OCI-LY3 (cell line): ENCODE measurements around the gene PLBD2.

Source experiments
- H2AFZ ChIP-seq: fragments of 200-600, 300-600 bp; shearing (Covaris generic); 2 replicates; pipeline ENCODE4 v1.6.0; 2014; ENCODE audit warnings: antibody characterized with exemption, low read depth, low read length
- H3K27ac ChIP-seq: fragments of 200-600, 300-600 bp; sonication (generic); 2 replicates; pipeline ENCODE4 v1.5.1; 2014; ENCODE audit warnings: mild to moderate bottlenecking, low read length, moderate library complexity, mixed read lengths
- H3K27me3 ChIP-seq: fragments of 200-600, 300-600 bp; sonication (generic); 2 replicates; pipeline ENCODE4 v1.6.1; 2014; ENCODE audit warnings: low read depth, low read length, mixed read lengths
- H3K36me3 ChIP-seq: fragments of 200-600, 300-600 bp; sonication (generic); replicated peaks from 2 replicates; pipeline ENCODE3; 2014; ENCODE audit warnings: low read depth, low read length, mixed read lengths
- H3K4me1 ChIP-seq: fragments of 300-600, 200-600 bp; sonication (generic); 2 replicates; pipeline ENCODE4 v1.6.1; 2014; ENCODE audit warnings: low read length, mixed read lengths
- H3K4me2 ChIP-seq: fragments of 200-600, 300-600 bp; sonication (generic); 2 replicates; pipeline ENCODE4 v1.6.1; 2014; ENCODE audit warnings: low read length, mixed read lengths
- H3K4me3 ChIP-seq: fragments of 300-600, 200-600 bp; sonication (generic); 2 replicates; pipeline ENCODE4 v1.5.1; 2014; ENCODE audit warnings: antibody characterized with exemption, mild to moderate bottlenecking, low read length, moderate library complexity
- H3K79me2 ChIP-seq: fragments of 300-600, 200-600 bp; shearing (Covaris generic); 2 replicates; pipeline ENCODE4 v1.6.1; 2014; ENCODE audit warnings: mild to moderate bottlenecking, low read length, mixed read lengths
- H3K9ac ChIP-seq: fragments of 300-600, 200-600 bp; shearing (Covaris generic); 2 replicates; pipeline ENCODE4 v1.6.0; 2014; ENCODE audit warnings: mild to moderate bottlenecking, low read length, moderate library complexity
- H3K9me3 ChIP-seq: fragments of 200-600, 300-600 bp; shearing (Covaris generic); 2 replicates; pipeline ENCODE4 v1.6.1; 2014; ENCODE audit warnings: low read length, mixed read lengths; ENCODE audit not compliant: insufficient read depth
- H4K20me1 ChIP-seq: fragments of 200-600, 300-600 bp; sonication (generic); 2 replicates; pipeline ENCODE4 v1.6.1; 2016; ENCODE audit warnings: low read length, mixed read lengths; ENCODE audit not compliant: insufficient read depth
- EZH2phosphoT487 ChIP-seq: fragments of 200-600 bp; shearing (Covaris generic); IDR thresholded peaks from 2 replicates; pipeline ENCODE4 v1.6.1; 2018; ENCODE audit warnings: antibody characterized with exemption, mixed run types, low read depth
- TF ChIP-seq, protein P1 (sequence below): fragments of 200-600, 300-600 bp; sonication (generic); IDR thresholded peaks from 2 replicates; pipeline ENCODE4 v1.5.1; 2014; ENCODE audit warnings: antibody characterized with exemption, low read length, low read depth

PLBD2 gene

DNA sequence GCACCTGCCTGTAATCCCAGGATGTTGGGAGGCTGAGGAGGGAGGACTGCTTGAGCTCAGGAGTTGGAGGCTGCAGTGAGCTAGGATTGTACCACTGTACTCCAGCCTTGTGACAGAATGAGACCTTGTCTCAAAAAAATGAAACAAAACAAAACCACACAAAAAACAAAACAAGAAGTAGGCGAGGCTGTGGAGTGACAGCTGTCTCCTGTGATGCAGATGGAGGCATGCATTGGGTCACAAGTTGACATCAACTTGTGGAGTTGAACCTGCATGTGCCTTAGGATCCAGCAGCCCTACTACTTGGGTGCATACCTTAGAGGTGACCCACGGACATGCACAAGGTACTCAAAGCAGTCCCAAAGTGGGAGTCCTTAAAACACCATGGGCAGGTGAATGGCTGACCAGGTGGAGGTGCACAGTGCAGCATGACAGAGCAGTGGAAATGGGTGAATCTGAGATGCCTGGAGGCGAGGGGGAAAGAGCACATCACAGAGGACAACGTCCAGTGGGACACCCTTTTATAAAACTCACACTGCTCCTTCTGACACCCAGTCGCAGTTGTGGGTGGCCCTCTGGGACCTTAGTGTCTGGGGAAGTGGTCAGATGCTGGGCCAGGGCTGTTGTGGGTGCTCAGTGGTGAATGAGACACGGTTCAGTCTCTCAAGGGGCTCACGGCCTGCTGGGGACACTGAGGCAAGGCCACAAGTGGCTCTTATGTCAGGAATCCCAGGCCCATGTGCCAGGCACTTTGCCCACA lies 12.7 kb downstream of the PLBD2 start:
- Histone ChIP-seq H3K9ac (no peak overlapping the region), H3K36me3 (no peaks in the 10 kb centered on the region), H3K4me1 (no peaks in the 10 kb centered on the region), H3K4me3 (no peak overlapping the region), H3K27me3 (no peaks in the 10 kb centered on the region), H4K20me1 (no peaks in the 10 kb centered on the region), H2AFZ (no peak overlapping the region), H3K9me3 (no peaks in the 10 kb centered on the region), H3K27ac (no peak overlapping the region), H3K4me2 (no peak overlapping the region), H3K79me2 (no peaks in the 10 kb centered on the region)
- no peak for TF ChIP-seq EZH2phosphoT487
- TF ChIP-seq, protein P1, sequence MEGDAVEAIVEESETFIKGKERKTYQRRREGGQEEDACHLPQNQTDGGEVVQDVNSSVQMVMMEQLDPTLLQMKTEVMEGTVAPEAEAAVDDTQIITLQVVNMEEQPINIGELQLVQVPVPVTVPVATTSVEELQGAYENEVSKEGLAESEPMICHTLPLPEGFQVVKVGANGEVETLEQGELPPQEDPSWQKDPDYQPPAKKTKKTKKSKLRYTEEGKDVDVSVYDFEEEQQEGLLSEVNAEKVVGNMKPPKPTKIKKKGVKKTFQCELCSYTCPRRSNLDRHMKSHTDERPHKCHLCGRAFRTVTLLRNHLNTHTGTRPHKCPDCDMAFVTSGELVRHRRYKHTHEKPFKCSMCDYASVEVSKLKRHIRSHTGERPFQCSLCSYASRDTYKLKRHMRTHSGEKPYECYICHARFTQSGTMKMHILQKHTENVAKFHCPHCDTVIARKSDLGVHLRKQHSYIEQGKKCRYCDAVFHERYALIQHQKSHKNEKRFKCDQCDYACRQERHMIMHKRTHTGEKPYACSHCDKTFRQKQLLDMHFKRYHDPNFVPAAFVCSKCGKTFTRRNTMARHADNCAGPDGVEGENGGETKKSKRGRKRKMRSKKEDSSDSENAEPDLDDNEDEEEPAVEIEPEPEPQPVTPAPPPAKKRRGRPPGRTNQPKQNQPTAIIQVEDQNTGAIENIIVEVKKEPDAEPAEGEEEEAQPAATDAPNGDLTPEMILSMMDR: no peak

- Histone ChIP-seq H4K20me1 (no peaks in the 10 kb centered on the region), H3K9ac (no peak overlapping the region), H3K4me2 (no peak overlapping the region), H3K4me1 (no peaks in the 10 kb centered on the region), H3K36me3 (no peaks in the 10 kb centered on the region), H3K4me3 (no peak overlapping the region), H3K79me2 (no peaks in the 10 kb centered on the region), H3K9me3 (no peaks in the 10 kb centered on the region), H2AFZ (no peak overlapping the region), H3K27me3 (no peaks in the 10 kb centered on the region), H3K27ac (no peak overlapping the region)
- TF ChIP-seq, protein P1: no peak
- no peak for TF ChIP-seq EZH2phosphoT487
Measured at GRCh38 chr12:113371808-113372207, 13.4 kb downstream of the PLBD2 start.

DNA sequence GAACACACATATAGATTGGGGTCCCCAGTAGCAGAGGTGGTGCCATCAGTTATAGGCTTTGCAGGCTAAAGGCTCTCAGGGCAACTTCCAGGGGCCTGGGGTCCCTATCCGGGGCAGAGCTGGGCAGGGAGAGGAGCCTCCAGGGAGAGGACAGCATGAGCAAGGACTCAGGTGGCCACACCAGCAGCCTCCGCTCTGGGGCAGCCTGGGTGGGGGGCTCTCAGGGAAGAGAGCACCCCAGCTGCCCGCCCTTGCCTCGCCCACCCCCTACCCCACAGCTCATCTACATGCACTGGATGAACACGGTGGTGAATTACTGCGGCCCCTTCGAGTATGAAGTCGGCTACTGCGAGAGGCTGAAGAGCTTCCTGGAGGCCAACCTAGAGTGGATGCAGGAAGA lies 14.0 kb downstream of the PLBD2 start:
- H3K27me3 ChIP-seq: no peaks in the 10 kb centered on the region
- no peak overlapping the region for H3K4me3 ChIP-seq
- no peaks in the 10 kb centered on the region for H3K9me3 ChIP-seq
- no peaks in the 10 kb centered on the region for H3K4me1 ChIP-seq
- no peaks in the 10 kb centered on the region for H3K79me2 ChIP-seq
- TF ChIP-seq, protein P1: no peak
- TF ChIP-seq EZH2phosphoT487: no peak
- H3K36me3 ChIP-seq: no peaks in the 10 kb centered on the region
- H4K20me1 ChIP-seq: no peaks in the 10 kb centered on the region
- H3K9ac ChIP-seq: no peak overlapping the region
- no peak overlapping the region for H2AFZ ChIP-seq
- H3K27ac ChIP-seq: no peak overlapping the region
- no peak overlapping the region for H3K4me2 ChIP-seq

GRCh38 chr12:113373440-113373839 lies 15.1 kb downstream of the PLBD2 start:
- H3K79me2 ChIP-seq: no peaks in the 10 kb centered on the region
- peaks cover 4% of the 10 kb centered on the region for H3K36me3 ChIP-seq
- H2AFZ ChIP-seq: no peak overlapping the region
- TF ChIP-seq, protein P1: no peak
- TF ChIP-seq EZH2phosphoT487: no peak
- no peaks in the 10 kb centered on the region for H3K4me1 ChIP-seq
- no peaks in the 10 kb centered on the region for H3K9me3 ChIP-seq
- no peak overlapping the region for H3K27ac ChIP-seq
- H3K4me2 ChIP-seq: no peak overlapping the region
- H3K9ac ChIP-seq: no peak overlapping the region
- H4K20me1 ChIP-seq: no peaks in the 10 kb centered on the region
- H3K27me3 ChIP-seq: no peaks in the 10 kb centered on the region
- no peak overlapping the region for H3K4me3 ChIP-seq
